PC-9 (cell line): ENCODE data around the gene MAGEL2. TPM values are rescaled to one million over a fixed set of nuclear protein-coding genes. Genes with fewer than 3 reads are reported as not detected.

Experiments used
- BruUV-seq: library from RNA; stranded (reverse); fragments of 400-500 nt; replicated peaks from 2 replicates; lab custom pipeline; 2021; lab: Mats Ljungman, UMichigan
- CTCF ChIA-PET: fragments of 300-600 bp; sonication (Branson Sonifier 250); formaldehyde crosslinking; loops from one replicate; lab custom pipeline; 2022; ENCODE audit warnings: antibody characterized with exemption; lab: Charles Lee
- POLR2A ChIA-PET: fragments of 300-600 bp; sonication (Branson Sonifier 250); formaldehyde crosslinking; loops from one replicate; lab custom pipeline; 2022; ENCODE audit warnings: antibody characterized with exemption; ENCODE audit not compliant: unreplicated experiment; lab: Charles Lee
- DNase-seq, 2 experiments: peaks; one replicate each; pipeline versions ENCODE4 v3.0.0 to v3.0.0-alpha.2; 2015 to 2022; ENCODE audit warnings: mixed read lengths in 1 of 2
- H2AFZ ChIP-seq: fragments of 200-600 bp; sonication (generic); 2 replicates; pipeline ENCODE4 v1.8.1; 2017; ENCODE audit warnings: antibody characterized with exemption
- H3F3A ChIP-seq: fragments of 200-600 bp; sonication (generic); 2 replicates; pipeline ENCODE4 v1.8.1; 2017; ENCODE audit warnings: antibody characterized with exemption, mild to moderate bottlenecking, low read depth; ENCODE audit not compliant: insufficient read depth
- H3K27ac ChIP-seq: fragments of 200-600 bp; sonication (generic); 2 replicates; pipeline ENCODE4 v1.6.1; 2016; ENCODE audit warnings: mixed run types
- H3K27me3 ChIP-seq: fragments of 200-600 bp; sonication (generic); 2 replicates; pipeline ENCODE4 v1.6.1; 2016; ENCODE audit warnings: low read depth, mixed run types; ENCODE audit not compliant: insufficient read depth
- H3K36me3 ChIP-seq: fragments of 200-600 bp; sonication (generic); 2 replicates; pipeline ENCODE4 v1.6.1; 2016; ENCODE audit warnings: low read depth, mixed run types
- H3K4me1 ChIP-seq: fragments of 200-600 bp; sonication (generic); replicated peaks from 2 replicates; pipeline ENCODE4 v1.6.1; 2016; ENCODE audit warnings: mixed run types; ENCODE audit not compliant: insufficient read depth
- H3K4me2 ChIP-seq: fragments of 200-600 bp; sonication (generic); 2 replicates; pipeline ENCODE4 v1.6.1; 2017; ENCODE audit warnings: mixed run types
- H3K4me3 ChIP-seq: fragments of 200-600 bp; sonication (generic); 2 replicates; pipeline ENCODE4 v1.6.1; 2016; ENCODE audit warnings: mixed run types
- H3K79me2 ChIP-seq: fragments of 200-600 bp; sonication (generic); 2 replicates; pipeline ENCODE4 v1.6.1; 2017; ENCODE audit warnings: low read depth, mixed run types
- H3K9me2 ChIP-seq: fragments of 200-600 bp; sonication (generic); 2 replicates; pipeline ENCODE4 v1.8.1; 2017; ENCODE audit warnings: mild to moderate bottlenecking; ENCODE audit not compliant: insufficient read depth
- H3K9me3 ChIP-seq: fragments of 200-600 bp; sonication (generic); 2 replicates; pipeline ENCODE4 v1.8.1; 2016; ENCODE audit warnings: low read depth; ENCODE audit not compliant: insufficient read depth
- H4K20me1 ChIP-seq: fragments of 200-600 bp; sonication (generic); 2 replicates; pipeline ENCODE4 v1.8.1; 2017; ENCODE audit not compliant: insufficient read depth
- EZH2 ChIP-seq: fragments of 200-600 bp; sonication (generic); IDR thresholded peaks from 2 replicates; pipeline ENCODE4 v1.8.0; 2017; ENCODE audit warnings: antibody characterized with exemption, low read depth
- intact Hi-C: fragments of 100-400 bp; cut with micrococcal nuclease; formaldehyde crosslinking; loops from one replicate; pipeline ENCODE4 v1.10.0; 2022; ENCODE audit not compliant: unreplicated experiment
- total RNA-seq: library from RNA; stranded (reverse); gene quantifications from 2 replicates; pipeline ENCODE4 v1.2.3, GENCODE V29; 2021
- TF ChIP-seq, protein P1 (sequence below): fragments of 200-600 bp; sonication (generic); conservative IDR thresholded peaks from 2 replicates; pipeline ENCODE4 v1.6.1; 2017; ENCODE audit warnings: mixed run types, antibody characterized with exemption, mild to moderate bottlenecking, moderate library complexity

Gene MAGEL2
- total RNA-seq, 1 experiment from 2014 or later, result not detected

DNA sequence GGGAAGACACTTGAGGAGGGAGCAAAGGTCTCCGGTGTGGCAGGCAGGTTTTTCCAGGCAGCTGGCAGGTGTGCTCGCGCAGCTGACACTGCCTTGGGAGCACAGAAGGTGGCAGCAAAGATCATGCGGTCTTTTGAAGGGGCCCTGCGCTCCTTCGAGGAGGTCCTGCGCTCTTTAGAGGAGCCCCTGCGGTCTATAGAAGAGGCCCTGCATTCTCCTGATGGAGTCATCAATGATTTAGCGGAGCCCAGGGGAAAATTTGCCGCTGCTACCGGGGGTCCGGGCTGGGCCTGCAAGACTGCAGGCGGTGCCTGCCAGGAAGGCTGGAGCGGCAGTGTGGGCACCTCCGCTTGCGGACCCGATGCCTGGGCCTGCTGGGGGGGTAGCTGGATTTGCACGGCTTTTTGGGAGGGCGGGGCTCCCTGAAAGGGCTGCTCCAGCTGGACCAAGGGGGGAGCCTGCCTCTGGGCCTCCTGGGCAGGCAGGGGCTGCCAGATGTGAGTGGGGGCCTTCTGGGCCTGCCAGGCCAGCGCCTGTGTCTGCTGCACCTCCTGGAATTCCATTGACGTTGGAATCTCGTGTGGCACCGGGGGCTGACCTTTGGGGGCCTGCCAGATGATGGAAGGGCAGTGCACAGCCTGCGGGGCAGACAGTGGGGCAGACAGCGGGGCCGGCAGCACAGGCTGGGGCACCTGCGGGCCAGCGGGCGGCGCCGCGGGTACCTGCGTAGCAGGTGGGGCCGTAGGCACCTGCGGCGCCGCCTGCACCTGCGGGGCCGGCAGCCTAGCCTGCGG, 2.1 kb downstream of the MAGEL2 start:
- no peak overlapping the region for H3K27ac ChIP-seq
- no peaks in the 10 kb centered on the region for H3F3A ChIP-seq
- H3K9me3 ChIP-seq, result no peaks in the 10 kb centered on the region
- no peak overlapping the region for H3K4me2 ChIP-seq
- H3K4me3 ChIP-seq, result no peak overlapping the region
- no peaks in the 10 kb centered on the region for H3K9me2 ChIP-seq
- H3K27me3 ChIP-seq, result peaks cover 11% of the 10 kb centered on the region
- TF ChIP-seq, protein P1, sequence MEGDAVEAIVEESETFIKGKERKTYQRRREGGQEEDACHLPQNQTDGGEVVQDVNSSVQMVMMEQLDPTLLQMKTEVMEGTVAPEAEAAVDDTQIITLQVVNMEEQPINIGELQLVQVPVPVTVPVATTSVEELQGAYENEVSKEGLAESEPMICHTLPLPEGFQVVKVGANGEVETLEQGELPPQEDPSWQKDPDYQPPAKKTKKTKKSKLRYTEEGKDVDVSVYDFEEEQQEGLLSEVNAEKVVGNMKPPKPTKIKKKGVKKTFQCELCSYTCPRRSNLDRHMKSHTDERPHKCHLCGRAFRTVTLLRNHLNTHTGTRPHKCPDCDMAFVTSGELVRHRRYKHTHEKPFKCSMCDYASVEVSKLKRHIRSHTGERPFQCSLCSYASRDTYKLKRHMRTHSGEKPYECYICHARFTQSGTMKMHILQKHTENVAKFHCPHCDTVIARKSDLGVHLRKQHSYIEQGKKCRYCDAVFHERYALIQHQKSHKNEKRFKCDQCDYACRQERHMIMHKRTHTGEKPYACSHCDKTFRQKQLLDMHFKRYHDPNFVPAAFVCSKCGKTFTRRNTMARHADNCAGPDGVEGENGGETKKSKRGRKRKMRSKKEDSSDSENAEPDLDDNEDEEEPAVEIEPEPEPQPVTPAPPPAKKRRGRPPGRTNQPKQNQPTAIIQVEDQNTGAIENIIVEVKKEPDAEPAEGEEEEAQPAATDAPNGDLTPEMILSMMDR, result no peak
- TF ChIP-seq EZH2, result no peak
- H2AFZ ChIP-seq, result no peak overlapping the region
- CTCF ChIA-PET, result no interaction called here
- intact Hi-C loops, result no loop called here
- no TSS peak for BruUV-seq
- no peaks in the 10 kb centered on the region for H3K79me2 ChIP-seq
- H3K4me1 ChIP-seq, result no peaks in the 10 kb centered on the region
- H4K20me1 ChIP-seq, result no peaks in the 10 kb centered on the region
- no peak for DNase-seq
- H3K36me3 ChIP-seq, result no peaks in the 10 kb centered on the region
- POLR2A ChIA-PET, result no interaction called here

DNA sequence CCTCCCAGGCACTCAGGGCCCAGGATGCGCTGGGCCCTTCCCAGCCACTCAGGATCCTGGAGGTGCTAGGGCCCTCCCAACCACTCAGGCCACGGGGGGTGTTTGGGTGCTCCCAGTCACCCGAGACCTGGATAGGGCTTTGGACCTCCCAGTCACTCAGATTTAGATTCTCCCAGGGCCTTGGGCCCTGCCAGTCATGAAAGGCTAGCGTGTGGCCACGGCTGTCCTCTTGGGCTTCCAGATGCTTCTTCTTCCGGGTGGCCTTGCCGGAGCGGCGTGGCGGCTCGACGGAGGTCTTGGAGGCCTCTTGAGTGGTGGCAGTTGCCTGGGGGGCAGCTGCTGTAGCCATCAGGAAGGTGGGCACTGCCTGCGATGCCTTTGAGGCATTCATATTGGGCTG, 2.8 kb downstream of the MAGEL2 start:
- Histone ChIP-seq H3K4me2 (no peak overlapping the region), H3K4me3 (no peak overlapping the region), H4K20me1 (no peaks in the 10 kb centered on the region), H3K36me3 (no peaks in the 10 kb centered on the region), H3K27ac (no peak overlapping the region), H3F3A (no peaks in the 10 kb centered on the region), H3K9me3 (no peaks in the 10 kb centered on the region), H3K4me1 (no peaks in the 10 kb centered on the region), H3K9me2 (no peaks in the 10 kb centered on the region), H3K79me2 (no peaks in the 10 kb centered on the region), H3K27me3 (peaks cover 10% of the 10 kb centered on the region), H2AFZ (no peak overlapping the region)
- BruUV-seq, result no TSS peak
- CTCF ChIA-PET, result no interaction called here
- no peak for DNase-seq
- TF ChIP-seq EZH2, result no peak
- TF ChIP-seq, protein P1, result no peak
- POLR2A ChIA-PET, result no interaction called here
- intact Hi-C loops, result loop anchor here (5.0 kb wide), 1 partner anchor 232 kb away; no protein-coding TSS in a partner anchor

DNA sequence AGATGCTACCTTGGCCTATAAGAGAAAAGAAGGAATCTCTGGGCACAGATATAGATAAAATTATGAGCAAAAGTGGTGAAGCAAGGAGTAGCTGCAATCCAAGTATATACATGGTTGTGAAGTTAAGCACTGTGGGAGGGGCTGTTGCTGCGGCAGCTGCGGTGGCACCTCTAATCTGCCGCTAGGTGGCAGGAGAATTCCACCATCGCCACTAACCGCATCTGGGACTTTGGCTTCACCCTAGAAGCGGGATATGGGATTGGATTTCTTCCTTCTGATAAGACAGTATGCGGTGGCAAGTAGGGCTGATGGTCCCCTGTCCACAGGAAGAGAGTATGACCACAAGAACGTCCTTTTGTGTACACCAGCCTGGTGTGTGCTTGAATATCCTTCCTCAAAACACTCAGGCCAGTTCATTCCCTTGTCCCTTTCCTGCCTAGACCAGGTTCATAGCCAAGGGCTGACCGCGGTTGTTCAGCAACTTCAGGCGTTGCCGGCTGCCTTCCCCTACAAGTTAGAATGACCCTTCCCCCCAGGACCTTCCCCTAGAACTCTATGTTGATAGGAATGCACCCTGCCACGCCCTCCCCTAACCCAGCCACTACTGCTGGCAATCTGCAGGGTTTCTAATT, 5.1 kb downstream of the MAGEL2 start:
- intact Hi-C loops, result loop anchor here (5.0 kb wide), 1 partner anchor 235 kb away; no protein-coding TSS in a partner anchor
- Histone ChIP-seq H3K4me2 (no peak overlapping the region), H2AFZ (no peak overlapping the region), H3K27ac (no peak overlapping the region), H3K9me3 (no peaks in the 10 kb centered on the region), H3K79me2 (no peaks in the 10 kb centered on the region), H3F3A (no peaks in the 10 kb centered on the region), H3K4me1 (no peaks in the 10 kb centered on the region), H3K27me3 (peaks cover 16% of the 10 kb centered on the region; the same call in 1 of the 2 replicates), H3K4me3 (no peak overlapping the region), H3K36me3 (no peaks in the 10 kb centered on the region), H4K20me1 (no peaks in the 10 kb centered on the region), H3K9me2 (no peaks in the 10 kb centered on the region)
- no TSS peak for BruUV-seq
- DNase-seq, result peak; percentile 35 to 50
- ChIA-PET CTCF (no interaction called here), POLR2A (no interaction called here)
- TF ChIP-seq, protein P1, result peak; percentile 84
- TF ChIP-seq EZH2, result no peak
